K562 (cell line): ENCODE data around the gene NCOA4. TPM values are rescaled to one million over a fixed set of nuclear protein-coding genes. Genes with fewer than 3 reads are reported as not detected.

Source experiments
- ADNP ChIP-seq: fragments of 200-800 bp; sonication (Bioruptor generic); IDR thresholded peaks from 2 replicates; pipeline ENCODE4 v1.6.1; 2016; ENCODE audit warnings: missing genetic modification characterization, missing compliant biosample characterization
- CEBPG ChIP-seq, 3 experiments: fragments of 200-800 bp in 1 of 3; sonication (Bioruptor generic) in 1 of 3; sonication (generic) in 1 of 3; formaldehyde crosslinking in 1 of 3; IDR thresholded peaks in 2 of 3; conservative IDR thresholded peaks in 1 of 3; 2 replicates each; pipeline versions ENCODE4 v1.6.1 to v1.8.0; 2016 to 2022; ENCODE audit warnings: missing compliant biosample characterization in 2 of 3, missing genetic modification characterization in 2 of 3, mild to moderate bottlenecking in 1 of 3, missing genetic modification reagents in 1 of 3
- CSDE1 ChIP-seq, 2 experiments: fragments of 450-650 bp; IDR thresholded peaks; 2 replicates each; pipeline ENCODE4 v1.6.1; 2016; ENCODE audit warnings: mild to moderate bottlenecking in 1 of 2
- HDAC2 ChIP-seq: fragments of 450-650 bp; IDR thresholded peaks from 2 replicates; pipeline ENCODE4 v1.6.1; 2016; ENCODE audit warnings: mild to moderate bottlenecking
- HEY1 ChIP-seq: fragments of 250-450 bp; sonication (Bioruptor Pico); IDR thresholded peaks from 2 replicates; pipeline ENCODE4 v1.5.0; 2020; ENCODE audit warnings: mild to moderate bottlenecking, moderate library complexity, borderline replicate concordance
- KLF16 ChIP-seq: IDR thresholded peaks from 2 replicates; pipeline ENCODE4 v1.6.1; 2016; ENCODE audit warnings: antibody characterized with exemption
- NCOA1 ChIP-seq: fragments of 450-650 bp; IDR thresholded peaks from 2 replicates; pipeline ENCODE4 v1.6.1; 2016; ENCODE audit warnings: low read depth
- NFXL1 ChIP-seq: fragments of 450-650 bp; formaldehyde crosslinking; IDR thresholded peaks from 2 replicates; pipeline ENCODE4 v1.4.0; 2021; ENCODE audit warnings: mild to moderate bottlenecking
- NONO ChIP-seq, 2 experiments: fragments of 200-400 bp in 1 of 2; fragments of 450-650 bp in 1 of 2; formaldehyde crosslinking in 1 of 2; IDR thresholded peaks; 2 replicates each; pipeline ENCODE4 v1.6.1; 2017; ENCODE audit warnings: low read depth in 2 of 2, mild to moderate bottlenecking in 2 of 2, moderate library complexity in 2 of 2, low read length in 1 of 2
- PCBP2 ChIP-seq: fragments of 200-400 bp; formaldehyde crosslinking; IDR thresholded peaks from 2 replicates; pipeline ENCODE4 v1.6.1; 2018; ENCODE audit warnings: low read length, low read depth, mild to moderate bottlenecking, moderate library complexity; ENCODE audit not compliant: poor library complexity, severe bottlenecking
- RAD21 ChIP-seq, 2 experiments: fragments of 250-450 bp in 1 of 2; fragments of 450-650 bp in 1 of 2; sonication (Bioruptor Pico) in 1 of 2; formaldehyde crosslinking in 1 of 2; IDR thresholded peaks in 1 of 2; conservative IDR thresholded peaks in 1 of 2; 2 replicates each; pipeline versions ENCODE4 v1.4.0 to v1.8.0; 2020 to 2022; ENCODE audit warnings: mild to moderate bottlenecking in 2 of 2, moderate library complexity in 1 of 2
- SRSF9 ChIP-seq: fragments of 200-400 bp; formaldehyde crosslinking; IDR thresholded peaks from 2 replicates; pipeline ENCODE4 v1.6.1; 2017; ENCODE audit warnings: low read depth, low read length, borderline replicate concordance
- STAT5B ChIP-seq: fragments of 250-450 bp; sonication (Bioruptor Pico); IDR thresholded peaks from 2 replicates; pipeline ENCODE4 v1.8.0; 2021; ENCODE audit warnings: mild to moderate bottlenecking, inconsistent platforms
- ZNF778 ChIP-seq: fragments of 450-650 bp; formaldehyde crosslinking; IDR thresholded peaks from 2 replicates; pipeline ENCODE4 v1.4.0; 2020; ENCODE audit warnings: mild to moderate bottlenecking, moderate library complexity
- ZNF785 ChIP-seq: fragments of 250-450 bp; sonication (Bioruptor Pico); IDR thresholded peaks from 2 replicates; pipeline ENCODE4 v1.4.0; 2020; ENCODE audit warnings: mild to moderate bottlenecking
- polyA plus RNA-seq, 8 experiments: library from polyadenylated mRNA; depleted of rRNA in 4 of 8; stranded (reverse) in 5 of 8; unstranded in 3 of 8; fragments of >200 nt; fragmentation: Nextera tagmentation in 2 of 8; fragmentation: Illumina TruSeq in 1 of 8; extraction: Ambion mirVana in 2 of 8; extraction: Trizol in 1 of 8; gene quantifications; 2 replicates each; pipeline versions ENCODE4 v1.2.1 to v1.2.3, GENCODE V29; 2011 to 2014; ENCODE audit warnings: inconsistent platforms in 1 of 8, missing spikeins in 1 of 8
- total RNA-seq, 7 experiments: library from RNA; depleted of rRNA in 6 of 7; stranded (reverse); fragments of >200 nt in 6 of 7; fragmentation: Illumina TruSeq in 2 of 7; extraction: Trizol in 2 of 7; gene quantifications; 2 replicates each; pipeline versions ENCODE4 v1.2.1 to v1.2.3, GENCODE V29; 2011 to 2021; ENCODE audit warnings: low replicate concordance in 1 of 7
- TF ChIP-seq, protein P1 (sequence below), 2 experiments: IDR thresholded peaks; 2 replicates each; pipeline ENCODE4 v1.6.1; 2011; ENCODE audit warnings: borderline replicate concordance in 1 of 2, control low read depth in 1 of 2, low read depth in 1 of 2, low read length in 1 of 2, mild to moderate bottlenecking in 1 of 2, mixed read lengths in 1 of 2, moderate library complexity in 1 of 2; ENCODE audit not compliant: insufficient read depth in 1 of 2, insufficient read length in 1 of 2, poor library complexity in 1 of 2, severe bottlenecking in 1 of 2; ENCODE audit errors: extremely low read depth in 1 of 2
- TF ChIP-seq, protein P2 (sequence below): IDR thresholded peaks from 3 replicates; pipeline ENCODE4 v1.6.1; 2011; ENCODE audit warnings: borderline replicate concordance, mild to moderate bottlenecking, moderate library complexity; ENCODE audit not compliant: insufficient read length; ENCODE audit errors: extremely low read depth
- TF ChIP-seq, protein P3 (sequence below): fragments of 250-450 bp; sonication (Bioruptor Pico); IDR thresholded peaks from 2 replicates; pipeline ENCODE4 v1.5.0; 2022; ENCODE audit warnings: mild to moderate bottlenecking

The NCOA4 gene
- total and polyA plus RNA-seq, 9 of the 15 experiments (the other 6 are each of a cell fraction or from before 2014, with no cell fraction given), result 89.8 to 283 (median 181) TPM

DNA sequence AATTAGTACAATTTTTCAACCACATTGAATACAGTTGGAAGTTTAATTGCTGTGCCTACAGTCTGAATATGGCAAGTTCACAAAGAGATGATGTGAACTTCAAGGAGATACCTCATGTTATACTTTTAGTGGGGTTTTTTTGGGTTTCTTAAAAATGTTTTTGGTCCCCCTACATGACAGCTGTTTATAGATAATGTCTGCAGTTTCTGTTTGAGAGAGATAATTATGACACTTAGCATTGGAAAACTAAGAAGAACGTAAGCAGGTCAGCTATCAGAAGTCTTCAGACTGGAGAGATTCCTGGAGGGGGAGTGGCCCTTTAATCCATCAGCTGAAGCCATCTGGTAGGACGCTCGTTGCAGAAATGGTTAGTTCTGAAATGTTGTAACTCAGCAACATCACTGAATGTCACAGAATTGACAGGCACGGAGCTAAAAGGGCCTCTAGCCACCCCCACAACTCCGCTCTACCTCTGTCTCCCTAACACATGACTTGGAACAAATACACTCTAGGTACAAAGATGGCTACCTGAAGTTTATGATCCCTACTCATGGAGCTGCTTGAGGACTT, 29.2 kb downstream of the NCOA4 start (continued):
- TF ChIP-seq, protein P1, sequence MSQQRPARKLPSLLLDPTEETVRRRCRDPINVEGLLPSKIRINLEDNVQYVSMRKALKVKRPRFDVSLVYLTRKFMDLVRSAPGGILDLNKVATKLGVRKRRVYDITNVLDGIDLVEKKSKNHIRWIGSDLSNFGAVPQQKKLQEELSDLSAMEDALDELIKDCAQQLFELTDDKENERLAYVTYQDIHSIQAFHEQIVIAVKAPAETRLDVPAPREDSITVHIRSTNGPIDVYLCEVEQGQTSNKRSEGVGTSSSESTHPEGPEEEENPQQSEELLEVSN (IDR thresholded peaks at IDR 0.05; ENCODE audit: borderline replicate concordance in 1 of 2, extremely low read depth in 1 of 2, insufficient read depth in 1 of 2, insufficient read length in 1 of 2, low read depth in 1 of 2, low read length in 1 of 2, poor library complexity in 1 of 2, severe bottlenecking in 1 of 2), result peak; percentile 9 to 17
- no peak for TF ChIP-seq SRSF9
- TF ChIP-seq NONO (IDR thresholded peaks at IDR 0.05; ENCODE audit: low read depth in 2 of 2, low read length in 1 of 2), result peak in 1 of 2 experiments; percentile 97; a peak in 2 of 4 replicates
- TF ChIP-seq, protein P2, sequence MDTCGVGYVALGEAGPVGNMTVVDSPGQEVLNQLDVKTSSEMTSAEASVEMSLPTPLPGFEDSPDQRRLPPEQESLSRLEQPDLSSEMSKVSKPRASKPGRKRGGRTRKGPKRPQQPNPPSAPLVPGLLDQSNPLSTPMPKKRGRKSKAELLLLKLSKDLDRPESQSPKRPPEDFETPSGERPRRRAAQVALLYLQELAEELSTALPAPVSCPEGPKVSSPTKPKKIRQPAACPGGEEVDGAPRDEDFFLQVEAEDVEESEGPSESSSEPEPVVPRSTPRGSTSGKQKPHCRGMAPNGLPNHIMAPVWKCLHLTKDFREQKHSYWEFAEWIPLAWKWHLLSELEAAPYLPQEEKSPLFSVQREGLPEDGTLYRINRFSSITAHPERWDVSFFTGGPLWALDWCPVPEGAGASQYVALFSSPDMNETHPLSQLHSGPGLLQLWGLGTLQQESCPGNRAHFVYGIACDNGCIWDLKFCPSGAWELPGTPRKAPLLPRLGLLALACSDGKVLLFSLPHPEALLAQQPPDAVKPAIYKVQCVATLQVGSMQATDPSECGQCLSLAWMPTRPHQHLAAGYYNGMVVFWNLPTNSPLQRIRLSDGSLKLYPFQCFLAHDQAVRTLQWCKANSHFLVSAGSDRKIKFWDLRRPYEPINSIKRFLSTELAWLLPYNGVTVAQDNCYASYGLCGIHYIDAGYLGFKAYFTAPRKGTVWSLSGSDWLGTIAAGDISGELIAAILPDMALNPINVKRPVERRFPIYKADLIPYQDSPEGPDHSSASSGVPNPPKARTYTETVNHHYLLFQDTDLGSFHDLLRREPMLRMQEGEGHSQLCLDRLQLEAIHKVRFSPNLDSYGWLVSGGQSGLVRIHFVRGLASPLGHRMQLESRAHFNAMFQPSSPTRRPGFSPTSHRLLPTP, result no peak
- peak; percentile 98 for TF ChIP-seq NCOA1
- TF ChIP-seq ZNF778, result no peak
- TF ChIP-seq RAD21 (CRISPR knock-in tag; conservative IDR thresholded peaks at IDR 0.05 in 1 of 2, IDR thresholded peaks at IDR 0.05 in 1 of 2), result 0 out of 4 replicates have a peak, but pooled peaks have one; percentile 9 to 16
- no peak for TF ChIP-seq ZNF785 (CRISPR knock-in tag)
- TF ChIP-seq KLF16, result peak; percentile 99
- TF ChIP-seq, protein P3, sequence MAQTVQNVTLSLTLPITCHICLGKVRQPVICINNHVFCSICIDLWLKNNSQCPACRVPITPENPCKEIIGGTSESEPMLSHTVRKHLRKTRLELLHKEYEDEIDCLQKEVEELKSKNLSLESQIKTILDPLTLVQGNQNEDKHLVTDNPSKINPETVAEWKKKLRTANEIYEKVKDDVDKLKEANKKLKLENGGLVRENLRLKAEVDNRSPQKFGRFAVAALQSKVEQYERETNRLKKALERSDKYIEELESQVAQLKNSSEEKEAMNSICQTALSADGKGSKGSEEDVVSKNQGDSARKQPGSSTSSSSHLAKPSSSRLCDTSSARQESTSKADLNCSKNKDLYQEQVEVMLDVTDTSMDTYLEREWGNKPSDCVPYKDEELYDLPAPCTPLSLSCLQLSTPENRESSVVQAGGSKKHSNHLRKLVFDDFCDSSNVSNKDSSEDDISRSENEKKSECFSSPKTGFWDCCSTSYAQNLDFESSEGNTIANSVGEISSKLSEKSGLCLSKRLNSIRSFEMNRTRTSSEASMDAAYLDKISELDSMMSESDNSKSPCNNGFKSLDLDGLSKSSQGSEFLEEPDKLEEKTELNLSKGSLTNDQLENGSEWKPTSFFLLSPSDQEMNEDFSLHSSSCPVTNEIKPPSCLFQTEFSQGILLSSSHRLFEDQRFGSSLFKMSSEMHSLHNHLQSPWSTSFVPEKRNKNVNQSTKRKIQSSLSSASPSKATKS (CRISPR knock-in tag), result no peak
- 0 out of 2 replicates have a peak, but pooled peaks have one; percentile 74 for TF ChIP-seq HEY1 (CRISPR knock-in tag)
- TF ChIP-seq PCBP2, result no peak
- peak in 1 of 2 experiments; percentile 45; a peak in 1 of 4 replicates for TF ChIP-seq CSDE1 (IDR thresholded peaks at IDR 0.05)
- TF ChIP-seq STAT5B (CRISPR knock-in tag), result no peak
- peak; percentile 56; the same call in 1 of the 2 replicates for TF ChIP-seq NFXL1
- TF ChIP-seq ADNP (tag), result no peak
- TF ChIP-seq HDAC2, result peak; percentile 100
- peak; percentile 69; the same call in 1 of the 2 replicates for TF ChIP-seq CEBPG (CRISPR knock-in tag; IDR thresholded peaks at IDR 0.05)
- peak in 1 of 2 experiments; percentile 69; a peak in 2 of 4 replicates for TF ChIP-seq CEBPG (tag; conservative IDR thresholded peaks at IDR 0.05 in 1 of 2, IDR thresholded peaks at IDR 0.05 in 1 of 2)
